DMS 273 treated with DMSO at 0.1 percent for 48 hours (cell line): ENCODE measurements around the gene KRTAP10-1.
"Not testable (repeated sequence)": the region's sequence is repeated elsewhere in the genome, so short reads cannot be mapped to it uniquely, and the experiment has no call there.

ENCODE experiments used
- DNase-seq: peaks from one replicate; lab custom pipeline; 2025; lab: John Stamatoyannopoulos, UW

The KRTAP10-1 gene, protein sequence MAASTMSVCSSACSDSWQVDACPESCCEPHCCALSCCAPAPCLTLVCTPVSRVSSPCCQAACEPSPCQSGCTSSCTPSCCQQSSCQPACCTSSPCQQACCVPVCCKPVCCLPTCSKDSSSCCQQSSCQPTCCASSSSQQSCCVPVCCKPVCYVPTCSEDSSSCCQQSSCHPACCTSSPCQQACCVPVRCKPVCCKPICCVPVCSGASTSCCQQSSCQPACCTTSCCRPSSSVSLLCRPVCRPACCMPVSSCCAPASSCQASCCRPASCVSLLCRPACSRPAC

DNA sequence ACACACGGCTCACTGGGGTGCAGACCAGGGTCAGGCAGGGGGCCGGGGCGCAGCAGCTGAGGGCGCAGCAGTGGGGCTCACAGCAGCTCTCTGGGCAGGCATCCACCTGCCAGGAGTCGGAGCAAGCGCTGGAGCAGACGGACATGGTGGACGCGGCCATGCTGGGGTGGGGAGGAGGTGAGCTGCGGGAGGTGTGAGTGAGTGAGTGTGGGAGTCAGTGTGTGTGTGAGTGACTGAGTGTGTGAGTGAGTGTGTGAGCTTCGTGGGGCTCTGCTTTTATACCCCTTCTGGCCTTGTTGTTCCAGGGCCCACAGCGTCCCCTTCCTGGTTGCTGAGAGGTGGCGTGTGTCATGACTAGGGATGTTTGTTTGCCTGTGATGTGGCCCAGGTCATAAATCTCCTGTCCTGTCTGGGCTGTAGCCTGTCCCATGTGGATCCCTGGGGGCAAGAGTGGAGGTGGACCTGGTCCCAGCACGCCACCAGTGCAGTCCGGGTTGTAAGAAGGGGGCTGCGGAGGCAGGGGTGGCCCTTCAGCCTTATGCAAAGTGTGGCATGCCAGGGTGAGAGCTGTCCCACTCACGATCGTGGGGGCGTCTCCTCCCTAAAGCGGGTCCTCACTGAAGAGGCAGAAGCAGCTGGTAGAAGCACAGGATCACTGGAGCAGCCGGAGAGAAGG, at the start of gene KRTAP10-1:
TSS of gene KRTAP10-1 (minus strand) at position 205 of the 676 bp plus-strand sequence. CDS start at position 160, 45 bp downstream.
- no peak for DNase-seq

DNA sequence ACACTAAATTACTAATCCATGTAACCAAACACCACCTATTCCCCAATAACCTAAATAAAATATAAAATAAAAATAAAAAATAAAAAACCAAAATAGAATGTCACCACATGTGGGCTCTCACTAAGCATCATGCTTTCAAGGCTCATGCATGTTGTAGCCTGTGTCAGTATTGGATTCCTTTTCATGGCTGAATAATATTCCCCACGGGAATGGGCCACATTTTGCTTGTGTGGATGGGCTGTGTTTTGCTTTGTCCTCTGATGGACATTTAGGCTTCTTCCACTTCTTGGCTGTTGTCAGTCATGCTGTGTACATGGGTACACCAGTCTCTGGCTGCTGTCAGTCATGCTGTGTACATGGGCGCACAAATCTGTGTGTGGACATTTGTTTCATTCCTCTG, 49.1 kb upstream of the KRTAP10-1 start:
- DNase-seq = no peak

- no peak for DNase-seq
Observed at GRCh38 chr21:44585892-44586291, 45.9 kb upstream of the KRTAP10-1 start.

- DNase-seq = no peak
Observed at GRCh38 chr21:44583800-44584147, 43.8 kb upstream of the KRTAP10-1 start.

- no peak for DNase-seq
Observed at GRCh38 chr21:44583089-44583799, 43.2 kb upstream of the KRTAP10-1 start.

DNA sequence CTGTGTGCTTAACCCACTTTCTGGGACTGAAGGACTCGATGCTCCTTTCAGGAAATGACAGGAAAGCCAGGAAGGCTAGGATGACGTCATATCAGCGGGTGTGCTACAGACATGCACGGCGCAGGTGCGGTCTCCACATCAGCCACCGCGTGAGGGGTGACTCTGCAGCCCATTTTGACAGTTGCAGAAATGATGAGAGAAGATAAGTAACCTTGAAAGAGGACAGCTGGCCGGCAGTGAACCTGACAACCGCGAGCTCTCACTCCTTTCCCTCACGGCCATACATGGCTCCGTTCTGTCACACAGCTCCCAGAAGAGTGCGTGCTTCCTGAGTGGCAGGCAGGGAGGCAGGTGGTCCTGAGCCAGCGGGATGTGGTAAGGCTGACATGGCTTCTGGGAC, 42.1 kb upstream of the KRTAP10-1 start:
- no peak for DNase-seq

GRCh38 chr21:44581158-44581557, 41.2 kb upstream of the KRTAP10-1 start:
- DNase-seq = no peak

DNA sequence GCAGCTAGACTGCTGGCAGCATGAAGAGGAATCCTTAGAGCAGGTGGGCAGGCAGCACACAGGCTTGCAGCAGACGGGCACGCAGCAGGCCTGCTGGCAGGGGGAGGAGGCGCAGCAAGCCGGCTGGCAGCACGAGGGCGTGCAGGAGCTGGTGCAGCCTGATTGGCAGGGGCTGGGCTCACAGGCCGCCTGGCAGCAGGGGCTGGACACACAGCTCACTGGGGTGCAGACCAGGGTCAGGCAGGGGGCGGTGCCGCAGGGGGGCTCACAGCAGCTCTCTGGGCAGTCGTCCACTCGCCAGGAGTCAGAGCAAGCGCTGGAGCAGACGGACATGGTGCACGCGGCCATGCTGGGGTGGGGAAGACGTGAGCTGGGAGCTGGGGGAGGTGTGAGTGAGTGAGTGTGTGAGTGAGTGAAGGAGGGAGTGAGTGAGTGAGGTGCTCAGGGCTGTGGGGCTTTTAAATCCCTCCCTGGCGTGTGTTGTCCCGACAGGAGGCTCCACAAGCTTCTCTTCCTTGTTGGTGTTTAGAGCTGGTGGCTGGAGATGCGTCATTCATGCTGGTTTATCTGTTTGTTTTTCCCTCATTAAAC, 40.3 kb upstream of the KRTAP10-1 start, which contains the start of gene KRTAP10-5:
TSS of gene KRTAP10-5 (minus strand) at position 374 of the 591 bp plus-strand sequence. CDS start at position 348, 26 bp downstream.
- not testable (repeated sequence) for DNase-seq

GRCh38 chr21:44579833-44580144, 39.8 kb upstream of the KRTAP10-1 start:
- DNase-seq = peak; percentile 31

DNA sequence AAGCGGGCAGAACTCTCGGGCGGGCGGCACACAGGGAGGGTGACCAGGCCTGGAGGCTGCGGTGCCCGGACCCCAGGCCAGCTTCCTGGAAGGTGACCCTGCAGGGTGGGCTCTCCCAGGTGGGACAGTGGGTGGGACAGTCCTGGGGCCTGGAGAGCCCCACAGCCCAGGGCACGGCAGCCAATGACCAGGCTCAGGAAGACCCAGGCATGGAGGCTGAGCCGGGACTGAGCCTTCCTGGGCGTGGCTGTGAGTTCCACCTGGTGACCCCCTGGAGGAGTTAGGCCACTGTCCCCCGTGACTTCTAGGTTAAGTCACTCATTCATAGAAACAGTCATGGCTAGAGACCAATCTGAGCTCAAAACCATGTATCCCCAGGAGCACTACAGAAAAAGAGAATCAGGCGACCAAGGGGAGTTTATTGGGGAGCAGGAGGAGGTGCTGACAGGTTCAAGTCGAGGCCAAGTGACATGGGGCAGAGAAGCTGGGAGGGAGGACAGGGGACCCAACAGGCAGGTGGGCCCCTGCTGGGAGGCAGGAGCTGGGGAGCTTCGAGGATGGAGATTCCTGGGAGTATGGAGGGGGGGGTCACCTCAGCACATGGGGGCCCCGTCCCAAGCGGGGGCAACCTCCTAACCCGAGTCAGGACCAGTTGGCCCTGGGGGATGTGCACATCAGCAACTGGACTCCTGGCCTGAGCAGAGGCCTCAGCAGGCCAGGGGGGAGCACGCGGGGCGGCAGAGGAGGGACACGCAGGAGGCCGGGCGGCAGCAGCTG, 39.2 kb upstream of the KRTAP10-1 start:
- DNase-seq = no peak

DNA sequence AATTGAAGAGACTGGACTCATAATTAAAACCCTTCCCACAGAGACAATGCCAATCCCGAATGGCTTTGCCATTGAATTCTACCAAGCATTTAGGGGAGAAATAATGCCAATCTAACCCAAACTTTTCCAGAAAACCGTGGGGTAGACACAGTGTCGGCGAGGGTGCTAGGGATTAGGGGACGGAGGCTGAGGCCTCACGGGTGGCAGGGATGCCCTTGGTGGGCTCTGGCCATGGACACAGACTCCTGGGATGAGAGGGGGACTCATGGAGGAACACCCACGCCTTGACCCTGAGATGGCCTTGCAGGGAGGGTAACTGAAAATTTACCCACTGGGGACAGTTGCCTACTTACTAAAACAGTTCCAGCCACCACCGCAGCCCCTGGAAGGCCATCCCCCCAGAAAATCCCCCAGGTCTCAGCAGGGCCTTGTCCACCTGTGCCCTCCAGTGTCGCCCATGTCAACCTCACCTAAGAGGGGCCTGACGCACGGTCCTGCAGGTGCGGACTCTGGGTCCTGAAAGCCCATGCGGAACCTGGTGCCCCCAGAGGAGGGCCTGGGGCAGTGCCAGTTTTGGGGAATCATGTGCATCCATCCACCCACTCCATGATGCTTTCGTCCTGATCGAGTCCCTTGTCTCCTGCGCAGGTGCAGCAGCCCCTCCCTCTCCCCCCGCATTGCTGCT, 38.5 kb upstream of the KRTAP10-1 start:
- DNase-seq = no peak

GRCh38 chr21:44576025-44576420, 36.0 kb upstream of the KRTAP10-1 start:
- DNase-seq = no peak

- DNase-seq = no peak
Observed at GRCh38 chr21:44575307-44576024, 35.5 kb upstream of the KRTAP10-1 start.

DNA sequence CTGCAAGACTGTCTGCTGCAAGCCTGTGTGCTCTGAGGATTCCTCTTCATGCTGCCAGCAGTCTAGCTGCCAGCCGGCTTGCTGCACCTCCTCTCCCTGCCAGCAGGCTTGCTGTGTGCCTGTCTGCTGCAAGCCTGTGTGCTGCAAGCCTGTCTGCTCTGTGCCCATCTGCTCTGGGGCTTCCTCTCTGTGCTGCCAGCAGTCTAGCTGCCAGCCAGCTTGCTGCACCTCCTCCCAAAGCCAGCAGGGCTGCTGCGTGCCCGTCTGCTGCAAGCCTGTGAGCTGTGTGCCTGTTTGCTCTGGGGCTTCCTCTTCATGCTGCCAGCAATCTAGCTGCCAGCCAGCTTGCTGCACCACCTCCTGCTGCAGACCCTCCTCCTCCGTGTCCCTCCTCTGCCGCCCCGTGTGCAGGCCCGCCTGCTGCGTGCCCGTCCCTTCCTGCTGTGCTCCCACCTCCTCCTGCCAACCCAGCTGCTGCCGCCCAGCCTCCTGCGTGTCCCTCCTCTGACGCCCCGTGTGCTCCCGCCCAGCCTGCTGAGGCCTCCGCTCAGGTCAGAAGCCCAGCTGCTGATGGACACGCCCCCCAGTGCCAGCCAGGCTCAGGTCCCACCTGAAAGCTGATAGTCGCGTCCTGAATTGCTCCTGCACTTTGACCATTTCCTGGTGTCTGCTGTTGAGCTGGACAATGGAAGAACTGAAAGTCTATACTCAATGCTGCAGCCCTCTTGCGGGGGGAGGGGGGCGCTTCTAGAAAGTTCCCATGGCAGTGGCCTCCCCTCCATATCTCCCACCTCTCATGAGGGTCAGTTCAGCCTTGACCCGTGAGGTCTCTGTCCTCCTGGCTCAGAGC, 34.7 kb upstream of the KRTAP10-1 start:
- no peak for DNase-seq

DNA sequence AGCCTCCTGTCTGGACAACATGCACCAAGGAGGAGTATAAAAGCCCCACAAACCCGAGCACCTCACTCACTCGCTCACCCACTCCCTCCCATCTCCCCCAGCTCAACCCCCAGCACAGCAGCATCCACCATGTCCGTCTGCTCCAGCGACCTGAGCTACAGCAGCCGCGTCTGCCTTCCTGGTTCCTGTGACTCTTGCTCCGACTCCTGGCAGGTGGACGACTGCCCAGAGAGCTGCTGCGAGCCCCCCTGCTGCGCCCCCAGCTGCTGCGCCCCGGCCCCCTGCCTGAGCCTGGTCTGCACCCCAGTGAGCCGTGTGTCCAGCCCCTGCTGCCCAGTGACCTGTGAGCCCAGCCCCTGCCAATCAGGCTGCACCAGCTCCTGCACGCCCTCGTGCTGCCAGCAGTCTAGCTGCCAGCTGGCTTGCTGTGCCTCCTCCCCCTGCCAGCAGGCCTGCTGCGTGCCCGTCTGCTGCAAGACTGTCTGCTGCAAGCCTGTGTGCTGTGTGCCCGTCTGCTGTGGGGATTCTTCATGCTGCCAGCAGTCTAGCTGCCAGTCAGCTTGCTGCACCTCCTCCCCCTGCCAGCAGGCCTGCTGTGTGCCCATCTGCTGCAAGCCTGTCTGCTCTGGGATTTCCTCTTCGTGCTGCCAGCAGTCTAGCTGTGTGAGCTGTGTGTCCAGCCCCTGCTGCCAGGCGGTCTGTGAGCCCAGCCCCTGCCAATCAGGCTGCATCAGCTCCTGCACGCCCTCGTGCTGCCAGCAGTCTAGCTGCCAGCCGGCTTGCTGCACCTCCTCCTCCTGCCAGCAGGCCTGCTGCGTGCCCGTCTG, 33.8 kb upstream of the KRTAP10-1 start, which contains the start of gene KRTAP10-4:
TSS of gene KRTAP10-4 (plus strand) at position 100 of the 827 bp plus-strand sequence. CDS start at position 130, 30 bp downstream.
- not testable (repeated sequence) for DNase-seq

DNA sequence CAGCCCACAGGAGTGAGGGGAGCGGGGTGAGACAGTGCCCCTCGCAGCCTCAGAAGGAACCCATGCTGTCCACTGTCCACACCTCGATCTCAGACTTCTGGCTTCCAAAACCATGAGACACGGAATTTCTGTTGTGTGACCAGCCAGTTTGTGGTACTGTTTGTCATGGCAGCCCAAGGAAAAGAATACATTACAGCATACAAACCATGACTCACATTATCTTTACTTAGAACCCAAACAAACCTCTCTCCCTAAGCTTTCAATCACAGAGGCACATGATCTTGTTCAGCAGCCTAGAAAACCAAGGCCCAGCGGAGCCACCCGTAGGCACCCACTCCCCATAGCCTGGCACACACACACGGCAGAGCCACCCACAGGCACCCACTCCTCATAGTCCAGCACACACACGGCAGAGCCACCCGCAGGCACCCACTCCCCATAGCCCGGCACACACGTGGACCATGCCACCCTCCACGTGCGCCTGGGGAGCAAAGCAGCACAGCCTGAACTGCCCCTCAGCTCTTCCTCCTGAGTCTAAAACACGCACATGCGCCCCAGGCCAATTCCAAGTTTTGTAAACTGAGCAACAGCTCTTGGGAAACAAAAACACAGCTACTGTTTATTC, 33.1 kb upstream of the KRTAP10-1 start:
- no peak for DNase-seq

DNA sequence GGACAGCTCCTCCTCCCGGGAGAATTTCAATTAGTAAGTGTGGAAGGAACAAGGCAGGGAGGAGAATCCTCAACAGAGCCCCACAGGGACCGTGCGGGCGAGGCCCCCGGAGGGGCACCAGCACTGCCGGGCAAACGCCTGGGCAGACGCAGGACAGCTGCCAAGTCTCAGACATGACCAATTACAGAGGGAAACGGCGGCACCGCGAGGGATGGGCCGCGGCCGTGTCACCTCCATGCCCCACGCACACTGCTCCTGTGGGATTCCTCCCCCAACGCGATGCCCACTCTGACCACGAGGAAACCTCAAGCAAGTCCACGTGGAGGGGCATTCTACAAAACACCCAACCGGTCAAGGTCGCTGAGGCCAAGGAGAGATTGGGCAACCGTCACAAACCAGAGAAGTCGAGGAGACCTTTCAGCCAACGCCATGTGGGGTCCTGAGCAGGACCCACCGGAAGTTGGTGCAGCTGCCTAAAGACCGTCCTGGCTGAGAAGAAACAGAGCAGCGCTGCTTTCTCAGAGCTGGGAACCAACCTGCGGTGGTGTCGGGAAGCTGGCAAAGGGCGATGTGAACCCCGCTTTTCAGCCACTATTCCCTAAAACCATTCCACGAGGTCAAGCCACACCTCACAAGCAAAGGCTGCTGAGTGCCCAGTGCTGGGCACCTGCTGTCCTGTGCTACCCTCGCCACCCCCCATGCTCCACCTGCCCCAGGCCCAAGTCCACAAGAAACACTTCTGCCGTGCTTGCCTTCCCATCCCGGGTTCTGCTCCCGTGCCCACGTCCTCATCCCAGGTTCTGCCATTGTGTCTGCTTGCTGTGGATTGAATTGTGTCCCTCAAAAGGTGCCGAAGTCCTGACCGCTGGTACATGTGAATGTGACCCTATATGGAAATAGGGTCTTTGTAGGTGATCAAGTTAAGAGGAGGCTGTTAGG, 32.1 kb upstream of the KRTAP10-1 start:
- no peak for DNase-seq
